Retina (tissue), 1 donor: Measurements from ENCODE around the gene GALNT18.
"Not testable (repeated sequence)": the region's sequence is repeated elsewhere in the genome, so short reads cannot be mapped to it uniquely, and the experiment has no call there.

ENCODE experiments used
- DNase-seq: peaks from one replicate; pipeline ENCODE4 v3.0.0-alpha.2; 2016

The GALNT18 gene

DNA sequence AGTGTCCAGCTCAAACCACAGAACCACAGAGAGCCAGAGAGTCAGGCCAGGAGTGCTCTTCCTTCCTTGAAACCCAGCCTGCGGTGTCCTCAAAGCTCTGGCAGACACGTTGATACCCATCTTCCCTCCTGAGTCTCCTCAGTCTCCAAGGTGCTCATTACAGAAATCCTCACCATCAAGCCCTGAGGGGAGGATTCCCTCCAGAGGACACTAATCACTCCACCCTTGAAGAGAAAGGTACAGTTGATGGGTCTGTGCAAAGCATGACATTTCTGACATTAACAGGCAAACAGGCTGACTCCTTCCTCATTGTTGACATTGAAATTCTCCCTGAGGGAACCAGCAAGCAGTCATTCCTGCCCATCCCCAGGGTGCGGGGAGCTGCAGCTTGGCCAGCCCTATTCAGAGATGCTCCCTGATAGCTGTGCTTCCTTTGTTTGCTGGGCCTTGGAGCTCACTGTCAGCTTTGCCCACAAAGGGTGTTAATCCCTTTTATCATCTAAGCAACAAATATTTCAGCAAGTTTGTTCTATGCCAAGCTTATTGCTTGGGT lies 167.1 kb downstream of the GALNT18 start:
- DNase-seq: no peak

DNA sequence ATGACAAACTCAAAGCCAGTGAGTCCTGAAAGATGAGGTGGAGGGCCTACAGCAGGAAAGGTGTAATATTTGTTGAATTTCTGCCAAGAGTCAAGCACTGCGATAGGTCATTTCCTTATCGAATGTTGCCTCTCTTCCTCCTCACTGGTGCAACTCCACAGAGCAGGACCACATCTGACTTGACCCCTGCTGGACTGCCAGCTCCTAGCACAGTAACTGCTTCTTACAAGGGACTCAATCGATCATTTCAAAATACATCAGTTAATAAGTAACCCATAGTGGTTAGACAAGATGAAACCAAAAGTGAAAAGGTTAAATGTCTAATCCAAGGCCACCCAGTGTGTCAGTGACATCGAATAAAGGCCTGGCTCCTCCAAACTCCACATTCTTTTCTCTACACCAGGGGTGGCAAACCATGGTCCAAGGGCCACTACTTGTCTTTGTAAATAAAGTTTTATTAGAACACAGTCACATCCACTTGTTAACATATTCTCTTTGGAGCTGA lies 170.3 kb downstream of the GALNT18 start:
- no peak for DNase-seq

DNA sequence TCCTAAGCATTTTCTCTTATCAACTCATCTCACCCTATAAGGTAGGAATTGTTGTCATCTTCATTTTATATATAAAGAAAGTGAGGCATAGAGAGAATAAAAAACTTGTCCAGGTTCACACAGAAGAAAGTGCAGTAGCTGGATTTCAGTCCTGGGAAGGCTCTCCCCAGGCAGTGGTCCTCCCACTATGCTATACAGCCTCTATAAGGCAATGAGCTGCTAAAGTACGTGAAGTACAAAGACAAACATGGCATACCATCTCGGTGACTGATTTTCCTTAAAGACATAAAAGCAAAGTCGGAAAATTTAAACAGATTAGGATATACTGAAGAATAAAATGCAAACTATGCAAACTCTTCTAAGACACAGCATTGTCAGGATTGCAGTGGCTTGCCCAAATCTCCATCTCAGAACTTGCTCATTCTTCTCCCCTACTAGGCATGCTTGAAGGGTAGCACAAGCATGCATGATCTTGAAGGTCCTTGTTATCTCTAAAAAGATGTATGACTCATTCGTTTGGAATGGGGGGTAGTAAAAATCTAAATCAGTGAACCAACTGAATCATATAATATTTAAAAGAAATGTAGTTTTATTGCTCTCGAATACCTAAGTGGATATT lies 171.0 kb downstream of the GALNT18 start:
- no peak for DNase-seq

GRCh38 chr11:11449327-11449726 lies 172.5 kb downstream of the GALNT18 start:
- no peak for DNase-seq

DNA sequence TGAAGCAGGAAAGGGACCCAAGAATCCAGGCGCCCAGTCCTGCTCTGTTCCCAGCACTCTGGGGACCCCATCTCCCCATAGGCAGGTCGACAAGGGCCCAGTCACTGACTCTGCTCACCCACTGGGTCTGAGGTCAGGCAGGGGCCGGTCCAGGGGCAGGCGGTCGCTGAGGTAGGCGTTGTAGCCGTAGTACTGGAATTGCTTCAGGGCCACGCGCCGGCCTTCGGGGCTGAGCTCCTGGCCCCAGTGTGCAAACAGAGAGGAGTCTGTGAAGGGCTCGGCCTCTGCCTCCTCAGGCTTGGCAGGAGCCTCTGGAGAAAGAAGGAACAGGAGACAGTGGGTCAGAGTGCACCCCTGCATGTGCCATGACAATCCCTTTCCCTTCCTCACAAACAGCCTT lies 173.2 kb downstream of the GALNT18 start:
- DNase-seq: no peak

- not testable (repeated sequence) for DNase-seq
Observed at GRCh38 chr11:11447601-11448000, 174.2 kb downstream of the GALNT18 start.

DNA sequence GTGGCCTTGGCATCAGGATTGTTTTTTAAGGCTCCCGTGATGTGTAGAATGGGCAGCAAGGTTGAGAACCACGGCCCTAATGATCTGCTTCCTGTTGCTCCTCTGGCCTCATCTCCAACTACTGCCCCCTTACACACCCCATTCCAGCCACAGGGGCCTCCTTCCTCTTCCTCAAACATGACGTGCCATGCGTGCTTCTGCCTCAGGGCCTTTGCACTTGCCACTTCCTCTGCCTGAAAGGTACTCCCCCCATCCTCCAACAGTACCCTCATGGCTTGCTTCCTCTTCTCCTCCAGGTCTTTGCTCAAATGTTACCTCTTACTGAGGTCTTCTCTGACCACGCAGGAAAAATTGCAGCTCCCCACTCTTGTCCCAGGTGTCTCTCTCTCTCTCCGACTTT lies 174.8 kb downstream of the GALNT18 start:
- DNase-seq: no peak

GRCh38 chr11:11446564-11446963 lies 175.2 kb downstream of the GALNT18 start:
- no peak for DNase-seq

GRCh38 chr11:11445441-11446185 lies 176.2 kb downstream of the GALNT18 start:
- no peak for DNase-seq

GRCh38 chr11:11444804-11445131 lies 177.0 kb downstream of the GALNT18 start:
- no peak for DNase-seq

- no peak for DNase-seq
Observed at GRCh38 chr11:11444027-11444803, 177.6 kb downstream of the GALNT18 start.

DNA sequence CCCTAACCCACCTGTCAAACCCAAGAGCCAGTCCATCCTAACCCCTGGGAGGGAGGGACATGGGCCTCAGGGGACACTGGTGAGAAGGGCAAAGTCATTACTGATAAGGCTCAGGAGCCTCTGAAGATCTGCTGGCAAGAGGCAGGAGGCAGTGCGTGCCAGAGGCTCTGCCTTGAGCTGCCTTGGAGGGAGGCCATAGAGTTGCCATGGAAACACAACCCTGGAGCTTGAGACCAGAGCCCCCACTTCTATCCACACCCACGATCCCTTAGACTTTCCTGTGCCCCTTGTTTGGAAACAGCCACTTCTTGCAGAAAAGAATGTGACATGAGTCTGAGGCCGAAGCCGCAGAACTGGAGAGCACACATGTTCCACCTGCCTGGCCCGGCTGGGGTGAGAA lies 179.0 kb downstream of the GALNT18 start:
- DNase-seq: no peak

DNA sequence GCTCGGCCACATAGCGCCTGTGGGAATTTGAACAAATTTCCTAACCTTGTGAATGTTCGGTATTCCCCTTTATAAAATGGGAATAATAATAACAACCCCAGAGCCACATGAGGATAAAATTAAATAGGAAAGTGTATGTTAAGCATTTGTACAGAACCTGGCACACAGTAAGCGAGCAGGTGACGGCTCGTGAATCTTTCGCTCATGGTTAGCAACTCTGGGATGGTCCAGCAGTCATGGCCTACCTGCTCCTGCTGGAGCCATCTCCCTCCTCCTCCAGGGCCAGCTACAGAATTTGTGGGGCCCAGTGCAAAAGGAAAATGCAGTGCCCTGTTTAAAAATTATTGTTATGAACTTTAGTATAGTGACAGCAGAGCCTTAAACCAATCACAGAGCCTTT lies 180.3 kb downstream of the GALNT18 start:
- DNase-seq: no peak

DNA sequence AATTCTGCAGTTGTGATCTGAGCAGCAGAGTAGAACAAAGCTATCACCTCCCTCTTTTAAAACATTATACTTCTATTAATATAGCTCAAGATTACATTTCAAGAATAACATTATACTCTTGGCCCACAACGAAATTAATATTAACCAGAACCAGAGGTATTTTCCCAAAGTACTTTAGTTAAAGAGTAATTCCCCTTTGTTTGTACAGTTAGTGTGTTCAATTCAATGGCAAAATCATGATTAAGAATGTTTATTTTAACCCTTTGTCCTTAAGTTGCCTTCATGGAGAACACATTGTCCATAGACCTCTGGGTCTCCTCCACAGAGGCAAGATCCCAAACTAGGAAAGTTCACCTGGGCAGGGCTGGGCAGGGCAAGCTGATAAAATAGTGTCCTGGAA lies 180.7 kb downstream of the GALNT18 start:
- DNase-seq: no peak

DNA sequence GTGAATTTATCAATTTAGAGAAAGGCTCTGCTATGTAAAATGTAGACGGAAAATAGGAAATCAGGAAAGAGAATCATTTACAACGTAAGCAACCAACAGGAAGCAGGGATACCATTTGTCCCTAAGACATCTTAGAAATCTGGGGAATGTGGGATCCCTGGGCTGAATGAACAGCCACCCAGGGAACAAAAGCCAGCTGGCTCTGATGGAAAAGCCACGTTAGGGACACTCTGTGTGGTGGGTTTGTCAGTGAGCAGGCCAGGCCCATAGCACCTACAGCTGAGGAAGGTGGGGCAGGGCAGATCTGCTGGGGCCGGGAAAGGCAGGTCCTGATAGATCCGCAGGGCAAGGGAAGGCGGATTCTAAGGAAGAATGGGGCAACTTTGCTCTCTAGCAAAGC lies 181.7 kb downstream of the GALNT18 start:
- no peak for DNase-seq

- DNase-seq: no peak
Observed at GRCh38 chr11:11439591-11439990, 182.2 kb downstream of the GALNT18 start.

- no peak for DNase-seq
Observed at GRCh38 chr11:11436715-11437313, 185.0 kb downstream of the GALNT18 start.

DNA sequence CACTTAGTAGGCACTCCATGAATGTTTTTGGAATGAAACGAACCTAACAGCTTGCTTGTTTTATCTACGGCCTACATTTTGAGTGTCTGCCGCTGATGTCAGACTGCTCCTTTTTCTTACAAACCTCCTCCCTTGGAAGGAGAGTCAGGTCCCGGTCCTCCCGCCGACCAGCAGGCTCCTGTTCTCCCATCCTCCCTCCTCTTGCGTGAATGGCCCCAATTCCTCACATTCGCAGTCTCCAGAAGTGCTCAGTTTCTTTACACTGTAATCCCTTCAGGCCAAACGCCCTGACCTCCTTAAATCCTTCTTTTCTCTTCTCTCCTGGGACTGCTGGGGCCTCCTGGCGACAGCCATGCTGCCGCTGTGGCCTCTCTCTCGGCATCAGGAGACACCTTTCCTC lies 186.2 kb downstream of the GALNT18 start:
- no peak for DNase-seq

DNA sequence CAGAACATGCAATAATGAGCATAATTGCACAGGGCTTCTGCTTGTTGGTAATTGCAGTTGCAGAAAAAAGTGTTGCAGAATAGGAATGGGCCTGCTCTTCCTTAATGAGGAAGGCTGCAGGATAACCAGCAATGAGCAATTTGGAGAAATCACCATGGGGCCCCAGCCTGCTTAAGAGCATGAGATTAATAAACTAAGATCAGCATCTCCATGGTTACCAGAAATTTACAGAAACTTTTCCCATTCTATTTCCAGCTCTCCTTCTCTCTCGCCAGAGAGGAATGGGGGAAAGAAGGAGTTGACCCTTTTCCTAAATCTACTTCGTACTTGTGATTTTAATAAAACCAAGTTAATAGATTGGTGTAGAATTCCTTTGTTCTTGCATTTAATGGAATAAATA lies 187.8 kb downstream of the GALNT18 start:
- DNase-seq: no peak

GRCh38 chr11:11432621-11433319 lies 189.0 kb downstream of the GALNT18 start:
- no peak for DNase-seq

GRCh38 chr11:11430431-11430830 lies 191.4 kb downstream of the GALNT18 start:
- no peak for DNase-seq

DNA sequence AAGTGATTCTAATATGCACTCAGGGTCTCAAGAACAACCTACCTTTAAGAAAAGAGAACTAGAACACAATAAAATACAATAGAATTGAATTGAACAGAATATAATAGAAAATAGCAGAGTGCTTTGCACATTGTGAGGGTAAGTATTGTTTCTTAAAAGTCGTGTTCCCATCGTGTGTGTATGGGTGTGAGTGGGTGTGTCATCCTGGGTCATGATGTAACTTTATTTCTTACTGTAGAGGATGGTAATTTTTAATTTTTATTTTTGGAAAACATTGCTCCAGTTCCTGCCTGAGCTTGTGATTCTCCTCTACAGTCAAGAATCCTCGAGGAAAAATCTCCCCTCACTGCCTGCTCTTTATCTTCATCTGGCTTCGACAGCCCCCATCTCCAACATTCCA lies 193.1 kb downstream of the GALNT18 start:
- DNase-seq: no peak

DNA sequence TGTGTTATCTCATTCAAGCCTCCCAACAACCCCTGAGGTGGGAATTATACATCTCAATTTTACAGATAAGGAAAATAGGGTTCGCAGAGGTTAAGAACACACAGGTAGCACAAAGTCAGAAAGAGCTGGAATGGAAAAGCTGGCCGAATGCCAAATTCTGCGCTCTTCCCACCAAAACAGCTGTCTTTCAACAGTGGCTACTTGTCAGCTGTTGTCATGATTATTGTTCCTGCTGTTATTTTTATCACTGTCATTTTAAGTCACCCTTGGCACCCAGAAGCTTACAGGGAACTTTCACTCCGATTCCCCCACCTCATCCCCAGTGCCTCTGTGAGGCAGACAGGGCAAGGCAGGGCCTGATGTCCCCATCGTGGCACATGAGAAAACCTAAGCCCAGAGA lies 194.3 kb downstream of the GALNT18 start:
- DNase-seq: no peak
